IMR-90 (cell line): ENCODE data around the gene PIK3R3. TPM values are rescaled to one million over a fixed set of nuclear protein-coding genes. Genes with fewer than 3 reads are reported as not detected.

ENCODE experiments used
- ATAC-seq: fragments of 200-7000 bp; cut with Tn5 transposase; 2 replicates; pipeline ENCODE4 v1.9.1; 2020; ENCODE audit warnings: low read depth, mild to moderate bottlenecking, moderate library complexity
- BruUV-seq: library from RNA; stranded (reverse); fragments of 400-500 nt; replicated peaks from 2 replicates; lab custom pipeline; 2021; lab: Mats Ljungman, UMichigan
- CTCF ChIA-PET: fragments of 300-600 bp; formaldehyde crosslinking; extraction: SDS; loops from one replicate; lab custom pipeline; 2021; ENCODE audit warnings: antibody characterized with exemption; lab: Yijun Ruan, JAX
- POLR2A ChIA-PET: fragments of 300-600 bp; sonication (Branson Sonifier 250); formaldehyde crosslinking; loops from one replicate; lab custom pipeline; 2022; ENCODE audit warnings: antibody characterized with exemption; ENCODE audit not compliant: unreplicated experiment; lab: Charles Lee
- DNase-seq: peaks from one replicate; pipeline ENCODE4 v3.0.0; 2013
- H2AFZ ChIP-seq: replicated peaks from 2 replicates; pipeline ENCODE3; 2013; ENCODE audit warnings: low read length, mild to moderate bottlenecking; ENCODE audit not compliant: poor library complexity
- H2AK5ac ChIP-seq: 2 replicates; pipeline ENCODE4 v1.6.1; 2013; ENCODE audit warnings: low read depth, low read length, inconsistent platforms
- H2AK9ac ChIP-seq: replicated peaks from 2 replicates; pipeline ENCODE3; 2013; ENCODE audit warnings: mild to moderate bottlenecking, low read depth, low read length, moderate library complexity; ENCODE audit not compliant: poor library complexity
- H2BK120ac ChIP-seq: 2 replicates; pipeline ENCODE4 v1.6.1; 2013; ENCODE audit warnings: low read depth, low read length, inconsistent platforms
- H2BK15ac ChIP-seq: 3 replicates; pipeline ENCODE4 v1.6.1; 2013; ENCODE audit warnings: low read depth, low read length, inconsistent platforms
- H2BK20ac ChIP-seq: 2 replicates; pipeline ENCODE4 v1.6.1; 2013; ENCODE audit warnings: low read depth, mild to moderate bottlenecking, inconsistent platforms, low read length, moderate library complexity
- H2BK5ac ChIP-seq: 2 replicates; pipeline ENCODE4 v1.6.1; 2013; ENCODE audit warnings: mild to moderate bottlenecking, low read depth, low read length, inconsistent platforms; ENCODE audit not compliant: poor library complexity, severe bottlenecking
- H3K14ac ChIP-seq: replicated peaks from 2 replicates; pipeline ENCODE4 v1.6.1; 2013; ENCODE audit warnings: low read depth, low read length, inconsistent platforms
- H3K18ac ChIP-seq: 2 replicates; pipeline ENCODE4 v1.6.1; 2013; ENCODE audit warnings: low read depth, low read length, control low read depth
- H3K23ac ChIP-seq: 2 replicates; pipeline ENCODE4 v1.6.1; 2013; ENCODE audit warnings: low read depth, low read length, inconsistent platforms
- H3K27ac ChIP-seq: 2 replicates; pipeline ENCODE4 v1.5.1; 2013; ENCODE audit warnings: mild to moderate bottlenecking, control low read depth, low read length; ENCODE audit not compliant: insufficient read depth
- H3K27me3 ChIP-seq: 2 replicates; pipeline ENCODE4 v1.6.1; 2013; ENCODE audit warnings: low read length; ENCODE audit not compliant: control insufficient read depth, insufficient read depth
- H3K36me3 ChIP-seq: 2 replicates; pipeline ENCODE4 v1.6.1; 2013; ENCODE audit warnings: low read length, mixed read lengths; ENCODE audit not compliant: control insufficient read depth, insufficient read depth
- H3K4ac ChIP-seq: 2 replicates; pipeline ENCODE4 v1.6.1; 2013; ENCODE audit warnings: low read depth, low read length, inconsistent platforms
- H3K4me1 ChIP-seq: 2 replicates; pipeline ENCODE4 v1.6.1; 2013; ENCODE audit warnings: low read length, mixed read lengths; ENCODE audit not compliant: control insufficient read depth, insufficient read depth
- H3K4me2 ChIP-seq: 2 replicates; pipeline ENCODE4 v1.6.1; 2013; ENCODE audit warnings: low read depth, mild to moderate bottlenecking, control low read depth, low read length, moderate library complexity
- H3K4me3 ChIP-seq: 2 replicates; pipeline ENCODE4 v1.5.1; 2013; ENCODE audit warnings: low read depth, mild to moderate bottlenecking, control low read depth, low read length, moderate library complexity; ENCODE audit not compliant: insufficient read depth
- H3K56ac ChIP-seq: 2 replicates; pipeline ENCODE4 v1.6.1; 2013; ENCODE audit warnings: low read length, inconsistent platforms; ENCODE audit not compliant: insufficient read depth; ENCODE audit errors: extremely low read depth
- H3K79me1 ChIP-seq, 2 experiments: 2 replicates each; pipeline ENCODE4 v1.6.1; 2013; ENCODE audit warnings: low read length in 2 of 2, inconsistent platforms in 1 of 2, low read depth in 1 of 2
- H3K9ac ChIP-seq: 2 replicates; pipeline ENCODE4 v1.6.1; 2013; ENCODE audit warnings: low read depth, low read length, control low read depth
- H3K9me1 ChIP-seq: 2 replicates; pipeline ENCODE4 v1.6.1; 2013; ENCODE audit warnings: low read length, inconsistent platforms; ENCODE audit not compliant: insufficient read depth
- H3K9me3 ChIP-seq: 2 replicates; pipeline ENCODE4 v1.6.1; 2013; ENCODE audit warnings: low read length; ENCODE audit not compliant: control insufficient read depth, insufficient read depth
- H4K20me1 ChIP-seq: 2 replicates; pipeline ENCODE4 v1.6.1; 2013; ENCODE audit warnings: low read length, inconsistent platforms; ENCODE audit not compliant: insufficient read depth
- H4K5ac ChIP-seq: 2 replicates; pipeline ENCODE4 v1.6.1; 2013; ENCODE audit warnings: mild to moderate bottlenecking, low read depth, low read length, control low read depth
- H4K8ac ChIP-seq, 2 experiments: 2 replicates each; pipeline ENCODE4 v1.6.1; 2013; ENCODE audit warnings: low read depth in 2 of 2, low read length in 2 of 2, control low read depth in 1 of 2, inconsistent platforms in 1 of 2
- H4K91ac ChIP-seq: 2 replicates; pipeline ENCODE4 v1.6.1; 2013; ENCODE audit warnings: low read depth, low read length, inconsistent platforms; ENCODE audit not compliant: insufficient read depth
- BHLHE40 ChIP-seq: fragments of 150-350 bp; IDR thresholded peaks from 2 replicates; pipeline ENCODE4 v1.6.1; 2016; ENCODE audit warnings: mild to moderate bottlenecking, low read depth, low read length
- CEBPB ChIP-seq: IDR thresholded peaks from 2 replicates; pipeline ENCODE4 v1.6.1; 2012; ENCODE audit warnings: low read depth, low read length, improper control_type of control experiment
- CHD1 ChIP-seq: IDR thresholded peaks from 2 replicates; pipeline ENCODE4 v1.6.1; 2012; ENCODE audit warnings: low read depth, low read length, improper control_type of control experiment
- FOS ChIP-seq: fragments of 150-350 bp; IDR thresholded peaks from 2 replicates; pipeline ENCODE4 v1.6.1; 2016; ENCODE audit warnings: low read depth, low read length
- MAFK ChIP-seq: IDR thresholded peaks from 2 replicates; pipeline ENCODE4 v1.6.1; 2012; ENCODE audit warnings: low read depth, low read length, improper control_type of control experiment
- MAZ ChIP-seq: IDR thresholded peaks from 2 replicates; pipeline ENCODE4 v1.6.1; 2012; ENCODE audit warnings: low read depth, mild to moderate bottlenecking, low read length, improper control_type of control experiment, moderate library complexity, borderline replicate concordance
- MXI1 ChIP-seq: IDR thresholded peaks from 2 replicates; pipeline ENCODE4 v1.6.1; 2012; ENCODE audit warnings: low read depth, mild to moderate bottlenecking, low read length, moderate library complexity, borderline replicate concordance
- NFE2L2 ChIP-seq: fragments of 150-350 bp; IDR thresholded peaks from 2 replicates; pipeline ENCODE4 v1.6.1; 2016; ENCODE audit warnings: low read depth, mild to moderate bottlenecking, low read length
- POLR2A ChIP-seq: IDR thresholded peaks from 2 replicates; pipeline ENCODE4 v1.6.1; 2012; ENCODE audit warnings: mild to moderate bottlenecking, low read depth, low read length
- RAD21 ChIP-seq: IDR thresholded peaks from 2 replicates; pipeline ENCODE4 v1.6.1; 2012; ENCODE audit warnings: low read length, improper control_type of control experiment
- RFX5 ChIP-seq: IDR thresholded peaks from 2 replicates; pipeline ENCODE4 v1.8.0; 2012; ENCODE audit warnings: low read depth, mild to moderate bottlenecking, low read length, moderate library complexity
- WGBS, 2 experiments: methylation state at CpG; one replicate each; pipeline versions ENCODE4 v1.1.5 to v1.1.7; 2013; ENCODE audit warnings: missing lambda C conversion rate in 2 of 2; ENCODE audit not compliant: insufficient read length in 1 of 2; ENCODE audit errors: extremely low coverage in 2 of 2; 5-methylcytosine and 5-hydroxymethylcytosine counted together
- dilution Hi-C: fragments of 300-500 bp; cut with HindIII; formaldehyde crosslinking; loops from one replicate; pipeline ENCODE4 v1.14.3; 2018; ENCODE audit warnings: low sequenced_read_pairs; ENCODE audit not compliant: unreplicated experiment
- in situ Hi-C: fragments of 300-500 bp; cut with MboI; formaldehyde crosslinking; loops from 3 replicates; pipeline ENCODE4 v1.14.3; 2019; ENCODE audit warnings: low sequenced_read_pairs, inconsistent platforms, mixed read lengths
- intact Hi-C: fragments of 100-400 bp; cut with micrococcal nuclease; formaldehyde crosslinking; loops from 2 replicates; pipeline ENCODE4 v1.10.0; 2022
- polyA plus RNA-seq, 3 experiments: library from polyadenylated mRNA; depleted of rRNA; stranded (reverse); fragments of >200 nt; gene quantifications; 2 replicates each; pipeline ENCODE4 v1.2.3, GENCODE V29; 2012; ENCODE audit warnings: low replicate concordance in 1 of 3
- total RNA-seq: library from RNA; depleted of rRNA; stranded (reverse); fragments of >200 nt; gene quantifications from 2 replicates; pipeline ENCODE4 v1.2.3, GENCODE V29; 2012
- TF ChIP-seq, protein P1 (sequence below): fragments of 150-350 bp; IDR thresholded peaks from 2 replicates; pipeline ENCODE4 v1.6.1; 2016; ENCODE audit warnings: low read depth, mild to moderate bottlenecking, low read length, moderate library complexity, borderline replicate concordance
- TF ChIP-seq, protein P2 (sequence below): fragments of 150-350 bp; IDR thresholded peaks from 2 replicates; pipeline ENCODE4 v1.6.1; 2017; ENCODE audit warnings: mild to moderate bottlenecking, antibody characterized with exemption, low read length, low read depth

PIK3R3 gene
- total and polyA plus RNA-seq, 2 of the 4 experiments (the other 2 are of a cell fraction), result 5.3 to 9.9 TPM

DNA sequence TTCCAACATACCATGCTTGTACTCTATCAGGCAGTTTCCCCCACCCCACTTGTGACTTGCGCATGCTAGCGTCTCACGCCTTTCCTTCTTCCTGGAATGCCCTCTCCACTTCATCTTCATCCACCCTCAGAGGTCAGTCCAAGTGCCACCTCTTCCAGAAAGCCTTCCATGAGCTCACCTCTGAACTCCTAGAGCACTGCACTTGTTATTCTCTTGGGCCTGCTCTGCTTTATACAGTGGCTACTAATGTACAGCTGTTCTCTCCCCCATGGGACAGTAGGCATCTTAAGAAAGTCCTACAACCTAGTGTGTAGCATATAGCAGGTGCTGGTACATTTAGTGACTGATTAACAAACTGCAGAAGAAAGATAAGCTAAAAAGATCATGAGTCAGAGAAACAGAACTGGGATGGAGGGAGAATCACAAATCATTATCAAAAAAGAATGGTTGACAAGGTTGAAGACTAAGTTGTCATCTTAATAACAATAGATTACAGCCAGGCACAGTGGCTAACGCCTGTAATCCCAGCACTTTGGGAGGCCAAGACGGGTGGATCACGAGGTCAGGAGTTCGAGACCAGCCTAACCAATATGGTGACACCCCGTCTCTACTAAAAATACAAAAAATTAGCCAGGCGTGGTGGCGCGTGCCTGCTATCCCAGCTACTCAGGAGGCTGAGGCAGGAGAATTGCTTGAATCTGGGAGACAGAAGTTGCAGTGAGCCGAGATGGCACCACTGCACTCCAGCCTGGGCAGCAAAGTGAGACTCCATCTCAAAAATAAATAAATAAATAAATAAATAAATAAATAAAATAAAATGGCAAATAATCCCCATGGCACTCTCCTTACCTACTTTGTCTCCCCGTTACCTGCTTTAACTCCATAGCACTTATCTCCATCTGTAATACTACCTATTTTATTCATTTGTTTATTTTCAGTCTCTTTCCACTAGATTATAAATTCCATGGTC lies 26.2 kb upstream of the PIK3R3 start (continued):
- TF ChIP-seq MXI1 (no peak), CEBPB (no peak)

DNA sequence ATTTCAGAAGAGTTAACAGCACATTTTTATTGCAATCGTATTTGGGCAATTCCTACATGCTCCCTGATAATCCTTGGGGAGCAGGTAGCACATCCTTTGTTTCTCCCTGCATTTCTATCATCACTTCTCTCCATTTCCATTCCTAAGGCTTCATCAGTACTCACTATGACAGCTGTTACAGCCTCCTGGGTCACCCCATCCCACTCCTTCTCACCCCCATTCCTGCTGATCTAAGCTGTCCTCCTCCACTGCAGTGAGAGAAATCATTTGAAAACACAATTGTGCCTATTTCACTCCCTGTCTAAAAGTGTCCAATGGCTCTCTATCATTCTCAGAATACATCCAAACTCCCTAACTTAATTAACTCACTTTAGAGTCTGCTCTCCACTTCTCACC lies 25.5 kb upstream of the PIK3R3 start:
- H2BK120ac ChIP-seq, result no peak overlapping the region
- CTCF ChIA-PET, result interaction anchor here (0.7 to 1.0 kb wide), 2 partner anchors 12 to 15 kb away, joined by 3 read pairs; no protein-coding TSS in a partner anchor
- H4K8ac ChIP-seq, result no peak overlapping the region
- no peak overlapping the region for H3K4me2 ChIP-seq
- no peak overlapping the region for H3K4ac ChIP-seq
- intact Hi-C loops (no loop called here), in situ Hi-C loops (no loop called here), dilution Hi-C loops (no loop called here)
- H3K79me1 ChIP-seq, result no peaks in the 10 kb centered on the region
- H3K27me3 ChIP-seq, result no peaks in the 10 kb centered on the region; the same call in 1 of the 2 replicates
- H3K18ac ChIP-seq, result no peak overlapping the region
- H3K4me1 ChIP-seq, result peaks cover 2% of the 10 kb centered on the region; the same call in 1 of the 2 replicates
- H3K9me3 ChIP-seq, result no peaks in the 10 kb centered on the region
- H4K20me1 ChIP-seq, result no peaks in the 10 kb centered on the region
- H2AK5ac ChIP-seq, result no peak overlapping the region
- no peak overlapping the region for H3K4me3 ChIP-seq
- H3K9me1 ChIP-seq, result no peaks in the 10 kb centered on the region; the same call in 1 of the 2 replicates
- H4K5ac ChIP-seq, result no peak overlapping the region
- H2AFZ ChIP-seq, result no peak overlapping the region
- no peak for DNase-seq
- no peak overlapping the region for H3K14ac ChIP-seq
- H4K91ac ChIP-seq, result no peak overlapping the region
- H2BK15ac ChIP-seq, result no peak overlapping the region
- H3K56ac ChIP-seq, result no peak overlapping the region
- POLR2A ChIA-PET, result no interaction called here
- no peak for ATAC-seq
- no peaks in the 10 kb centered on the region for H3K36me3 ChIP-seq
- H2BK5ac ChIP-seq, result no peak overlapping the region
- no CpG with 5 or more reads among the region's 1 CpG for WGBS, 2 experiments
- no peak overlapping the region for H3K27ac ChIP-seq
- no peak overlapping the region for H3K23ac ChIP-seq
- no peak overlapping the region for H2AK9ac ChIP-seq
- no TSS peak for BruUV-seq
- H3K9ac ChIP-seq, result no peak overlapping the region
- no peak for TF ChIP-seq BHLHE40
- no peak for TF ChIP-seq CHD1
- no peak for TF ChIP-seq MAZ
- no peak for TF ChIP-seq NFE2L2
- TF ChIP-seq FOS, result no peak
- TF ChIP-seq, protein P1, sequence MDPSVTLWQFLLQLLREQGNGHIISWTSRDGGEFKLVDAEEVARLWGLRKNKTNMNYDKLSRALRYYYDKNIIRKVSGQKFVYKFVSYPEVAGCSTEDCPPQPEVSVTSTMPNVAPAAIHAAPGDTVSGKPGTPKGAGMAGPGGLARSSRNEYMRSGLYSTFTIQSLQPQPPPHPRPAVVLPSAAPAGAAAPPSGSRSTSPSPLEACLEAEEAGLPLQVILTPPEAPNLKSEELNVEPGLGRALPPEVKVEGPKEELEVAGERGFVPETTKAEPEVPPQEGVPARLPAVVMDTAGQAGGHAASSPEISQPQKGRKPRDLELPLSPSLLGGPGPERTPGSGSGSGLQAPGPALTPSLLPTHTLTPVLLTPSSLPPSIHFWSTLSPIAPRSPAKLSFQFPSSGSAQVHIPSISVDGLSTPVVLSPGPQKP, result no peak
- TF ChIP-seq, protein P2, sequence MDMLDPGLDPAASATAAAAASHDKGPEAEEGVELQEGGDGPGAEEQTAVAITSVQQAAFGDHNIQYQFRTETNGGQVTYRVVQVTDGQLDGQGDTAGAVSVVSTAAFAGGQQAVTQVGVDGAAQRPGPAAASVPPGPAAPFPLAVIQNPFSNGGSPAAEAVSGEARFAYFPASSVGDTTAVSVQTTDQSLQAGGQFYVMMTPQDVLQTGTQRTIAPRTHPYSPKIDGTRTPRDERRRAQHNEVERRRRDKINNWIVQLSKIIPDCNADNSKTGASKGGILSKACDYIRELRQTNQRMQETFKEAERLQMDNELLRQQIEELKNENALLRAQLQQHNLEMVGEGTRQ, result no peak
- no peak for TF ChIP-seq RAD21
- TF ChIP-seq MXI1, result no peak
- TF ChIP-seq MAFK, result no peak
- no peak for TF ChIP-seq CEBPB
- TF ChIP-seq RFX5, result no peak
- no peak for TF ChIP-seq POLR2A
- no peak overlapping the region for H2BK20ac ChIP-seq
